Measurements from ENCODE around the gene CYB5R3.
"Not testable (repeated sequence)": the region's sequence is repeated elsewhere in the genome, so short reads cannot be mapped to it uniquely, and the experiment has no call there.

CYB5R3 gene

DNA sequence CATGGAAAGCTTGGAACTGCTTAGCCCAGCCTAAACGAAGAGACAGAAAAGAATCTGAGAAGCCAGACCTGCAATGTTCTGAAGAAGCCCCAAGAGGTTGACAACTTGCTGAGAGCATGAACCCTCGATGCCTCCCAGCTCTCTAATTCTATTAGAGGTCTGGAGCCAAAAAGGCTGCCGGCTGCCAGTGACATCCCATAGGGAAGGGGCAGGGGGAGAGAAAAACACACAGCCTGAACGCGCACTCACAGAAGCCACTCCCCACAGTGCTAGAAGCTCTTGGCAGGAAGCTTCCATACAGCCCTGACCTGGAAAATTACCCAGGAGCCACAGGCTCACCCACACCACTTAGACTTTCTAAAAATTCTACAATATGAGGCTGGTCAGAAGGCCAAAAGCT, 52.9 kb downstream of the CYB5R3 start:
- DNase-seq, result no peak

DNA sequence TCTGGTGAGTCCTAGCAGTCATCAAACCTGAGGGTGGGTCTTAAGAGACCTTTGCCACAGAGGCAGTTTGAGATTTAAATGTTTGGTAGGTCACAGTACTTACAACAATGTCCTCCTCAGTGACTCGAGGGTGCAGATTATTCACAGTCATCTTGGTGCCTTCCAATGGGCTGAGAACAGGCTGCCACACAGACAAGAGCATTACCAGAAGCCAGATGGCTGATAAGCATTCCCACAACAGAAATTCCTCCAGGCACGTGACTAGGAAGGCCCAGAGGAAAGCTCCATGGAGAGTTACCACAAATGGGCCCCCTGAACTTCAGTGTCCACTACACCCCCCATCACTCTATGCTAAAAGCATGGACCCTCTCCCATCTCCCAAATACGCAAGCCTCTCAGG, 53.8 kb downstream of the CYB5R3 start:
- no peak for DNase-seq

DNA sequence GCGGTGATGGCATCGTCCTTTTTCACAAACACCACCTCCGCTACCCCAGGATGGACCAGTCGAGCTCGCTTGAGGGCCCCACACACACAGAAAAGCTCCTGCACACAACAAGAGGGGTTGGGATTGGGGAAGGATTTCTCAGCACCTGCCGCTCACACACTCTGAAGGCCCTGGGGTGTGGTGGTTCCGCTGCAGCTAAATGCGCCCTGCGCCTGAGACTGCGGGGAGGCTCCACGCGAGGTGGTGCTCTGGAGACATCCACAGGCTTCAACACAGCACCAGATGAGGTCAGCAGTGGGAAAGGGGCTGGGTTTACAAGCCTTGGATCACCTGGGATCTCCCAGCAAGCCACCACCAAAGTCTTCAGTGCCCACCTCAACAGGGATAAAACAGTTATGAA, 57.2 kb downstream of the CYB5R3 start:
- no peak for DNase-seq

DNA sequence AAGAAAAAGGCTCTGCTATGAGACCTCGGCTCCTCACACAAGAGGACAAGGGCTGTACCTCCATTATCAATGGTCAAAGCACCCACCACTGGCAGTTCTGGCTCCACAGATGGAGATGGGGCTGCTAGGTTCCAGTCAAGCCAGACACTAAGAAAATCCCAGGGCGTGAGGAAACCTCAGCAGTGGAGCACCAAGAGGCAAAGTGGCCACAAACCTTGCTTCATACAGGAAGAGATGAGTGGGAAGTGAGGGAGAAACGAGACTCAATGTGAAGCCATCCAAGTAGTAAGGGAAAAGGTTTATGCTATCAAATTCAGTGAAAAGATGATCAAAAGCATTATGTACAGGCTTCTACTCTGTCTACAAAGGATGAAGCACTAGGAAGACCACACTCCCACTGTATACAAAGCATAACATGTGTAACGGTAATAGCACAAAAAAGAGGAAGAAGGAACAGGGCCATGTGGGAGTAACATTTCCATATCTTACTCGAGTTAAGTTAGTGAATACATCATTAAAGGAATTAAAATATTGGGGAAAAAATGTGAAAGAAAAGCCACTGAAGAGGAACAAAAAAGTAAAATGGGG, 61.5 kb downstream of the CYB5R3 start:
- DNase-seq, result no peak

DNA sequence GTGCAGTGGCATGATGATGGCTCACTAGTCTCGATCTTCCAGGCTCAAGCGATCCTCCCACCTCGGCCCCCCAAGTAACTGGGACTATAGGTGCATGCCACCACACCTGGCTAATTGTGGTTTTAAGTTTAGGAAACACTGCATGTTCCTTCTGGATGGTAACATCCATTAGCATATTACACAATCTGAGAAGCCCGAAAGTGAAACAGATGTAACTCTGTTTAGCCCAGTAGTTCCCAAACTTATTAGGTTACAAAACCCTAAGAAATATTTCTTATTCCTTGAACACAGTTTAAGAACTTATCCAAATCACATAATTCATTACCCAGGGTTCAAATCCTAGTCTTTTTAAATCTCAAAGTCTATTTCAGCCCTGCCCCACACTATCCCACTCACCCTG, 62.8 kb downstream of the CYB5R3 start:
- no peak for DNase-seq

DNA sequence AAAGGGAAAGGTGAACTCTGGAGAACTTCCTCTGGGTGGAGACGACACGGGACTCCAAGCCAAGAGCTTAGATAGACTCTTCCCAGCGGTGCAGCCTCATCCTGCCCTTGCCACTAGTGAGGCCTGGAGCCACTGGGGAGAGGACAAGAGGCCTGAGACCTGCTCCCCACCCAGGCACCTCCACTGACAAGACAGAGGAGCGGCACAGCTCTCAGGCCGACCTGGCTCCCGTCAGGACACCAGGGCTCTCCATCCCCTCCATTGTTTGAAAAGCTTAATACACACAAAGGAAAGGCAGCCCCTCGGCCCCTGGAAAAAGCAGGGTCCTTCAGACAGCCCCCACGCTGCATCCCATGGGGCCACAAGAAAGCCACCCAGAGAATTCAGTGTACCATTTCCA, 64.1 kb downstream of the CYB5R3 start:
- no peak for DNase-seq

DNA sequence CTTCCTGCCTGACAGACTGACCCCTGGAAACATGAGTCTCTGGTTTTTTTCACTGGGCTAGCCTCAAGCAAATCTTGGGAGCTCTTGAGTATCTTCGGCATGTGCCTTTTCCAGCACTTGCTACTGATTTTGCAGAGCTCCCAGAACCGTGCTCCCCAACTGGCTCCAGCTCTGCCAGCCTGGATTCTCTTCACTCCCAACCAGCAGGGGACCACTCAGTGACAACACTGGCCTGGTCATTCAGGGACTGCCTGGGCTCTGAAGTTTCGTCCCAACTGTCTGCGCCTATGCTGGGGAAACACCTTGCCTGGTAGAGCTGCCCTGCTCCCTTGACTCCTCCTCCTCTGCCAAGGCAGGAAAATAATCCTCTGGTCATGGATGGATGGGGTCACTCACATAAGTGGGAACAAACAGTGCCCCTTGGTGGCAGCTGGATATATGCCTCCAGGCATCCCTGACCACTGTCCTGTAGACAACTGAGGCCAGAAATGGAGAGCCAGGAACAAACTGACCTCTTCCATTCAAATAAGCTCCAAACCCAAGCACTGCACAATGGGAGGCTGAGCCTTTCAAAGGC, 64.7 kb downstream of the CYB5R3 start:
- DNase-seq, result no peak

DNA sequence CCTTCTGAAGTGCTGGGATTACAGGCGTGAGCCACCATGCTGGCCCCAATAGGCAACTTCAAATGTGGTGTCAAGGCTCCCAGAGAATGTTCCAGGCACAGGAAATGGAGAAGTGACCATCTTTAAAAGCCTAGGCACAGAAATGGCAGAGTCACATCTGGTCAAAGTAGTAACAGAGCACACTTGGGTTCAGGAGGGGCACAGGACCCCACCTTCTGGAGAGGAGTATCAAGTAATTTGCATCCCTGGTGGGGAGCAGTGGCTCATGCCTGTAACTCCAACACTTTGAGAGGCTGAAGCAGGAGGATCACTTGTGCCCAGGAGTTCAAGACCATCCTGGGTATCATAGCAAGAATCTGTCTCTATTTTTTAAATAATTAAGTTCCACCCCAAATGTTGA, 66.2 kb downstream of the CYB5R3 start:
- DNase-seq, result no peak

DNA sequence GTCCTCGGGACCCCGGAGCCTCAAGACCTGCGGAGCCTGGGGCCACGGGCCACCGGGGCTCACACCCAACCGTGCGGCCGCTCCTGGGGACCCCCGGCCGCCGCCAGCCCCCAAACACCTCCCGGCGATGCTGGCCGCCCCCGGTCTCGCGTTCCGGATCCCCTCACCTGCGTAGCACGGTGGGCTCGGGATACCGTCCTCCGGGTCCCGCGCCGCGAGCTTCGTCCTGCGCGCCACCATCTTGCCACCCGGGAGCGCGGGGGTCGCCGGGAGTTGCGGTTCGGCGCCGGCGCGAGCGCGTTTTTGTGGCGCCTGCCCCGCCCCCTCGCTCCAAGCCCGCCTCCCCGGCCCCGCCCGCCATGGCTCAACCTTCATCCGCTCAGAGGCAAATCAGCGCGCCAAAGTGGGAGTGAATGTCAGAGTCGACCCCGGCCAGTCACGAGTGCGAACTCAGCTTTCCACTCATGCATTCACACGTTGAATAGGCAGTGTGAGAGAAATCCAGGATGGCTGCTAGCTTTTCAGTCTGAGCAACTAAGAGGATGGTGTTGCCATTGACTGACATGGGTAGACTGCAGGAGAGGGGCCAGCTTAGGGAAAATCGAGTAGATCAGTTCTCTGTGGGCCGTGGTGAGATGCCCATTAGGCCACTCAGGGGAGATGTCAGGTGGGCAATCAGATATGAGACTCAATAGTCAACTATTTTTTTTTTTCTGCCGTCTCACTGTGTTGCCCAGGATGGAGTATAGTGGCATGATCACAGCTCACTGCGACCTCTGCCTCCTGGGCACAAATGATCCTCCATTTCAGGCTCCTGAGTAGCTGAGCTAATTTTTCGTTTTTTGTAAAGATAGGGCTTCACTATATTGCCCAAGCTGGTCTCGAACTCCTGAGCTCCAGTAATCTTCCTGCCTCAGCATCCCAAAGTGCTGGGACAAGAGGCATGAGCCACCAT, 67.2 kb downstream of the CYB5R3 start:
- DNase-seq, result peak; percentile 13

DNA sequence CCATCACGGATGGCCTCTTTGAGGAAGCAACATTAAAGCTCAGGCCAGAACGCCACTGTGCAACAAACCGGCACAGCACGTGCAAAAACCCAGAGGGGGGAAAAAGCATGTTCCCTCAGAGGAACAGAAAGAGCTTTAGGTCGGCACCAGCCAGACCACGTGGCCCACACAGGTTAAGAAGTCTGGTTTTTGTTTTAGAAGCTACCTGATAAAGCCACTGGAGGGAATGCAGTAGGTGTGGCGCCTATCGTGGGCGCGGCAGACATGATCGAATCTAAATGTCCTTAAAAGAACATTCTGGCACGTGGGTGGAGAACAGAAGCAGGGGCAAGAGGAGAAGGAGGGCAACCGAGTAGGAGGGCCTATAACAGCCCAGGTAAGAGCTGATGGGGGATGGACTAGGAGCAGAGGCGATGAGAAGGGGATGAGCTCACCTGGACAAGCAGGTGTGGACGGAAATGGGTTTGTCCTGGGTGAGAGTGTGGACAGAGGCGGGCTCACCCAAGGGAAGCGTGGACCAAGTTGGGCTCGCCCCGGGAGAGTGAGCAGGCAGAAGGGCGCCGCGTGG, 67.9 kb downstream of the CYB5R3 start:
- DNase-seq, result not testable (repeated sequence)

DNA sequence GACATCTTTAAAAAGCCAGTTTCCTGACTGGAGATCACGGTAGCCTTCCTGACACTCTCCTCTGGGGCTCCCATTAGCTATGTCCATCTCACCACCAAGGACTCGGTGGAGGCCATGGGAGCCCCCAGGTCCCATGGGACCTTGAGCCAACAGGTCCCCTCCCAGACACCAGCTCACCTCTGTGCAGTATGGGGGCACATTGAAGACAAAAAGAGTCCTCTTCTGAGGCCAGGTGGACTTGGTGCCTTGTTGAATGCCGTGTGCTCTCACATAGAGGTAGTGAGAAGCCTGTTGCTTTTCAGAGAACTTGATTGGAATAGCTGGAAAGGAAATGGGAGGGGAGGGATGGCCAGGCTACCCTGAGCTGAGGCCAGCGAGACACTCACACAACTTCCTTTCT, 69.2 kb downstream of the CYB5R3 start:
- DNase-seq, result not testable (repeated sequence)

DNA sequence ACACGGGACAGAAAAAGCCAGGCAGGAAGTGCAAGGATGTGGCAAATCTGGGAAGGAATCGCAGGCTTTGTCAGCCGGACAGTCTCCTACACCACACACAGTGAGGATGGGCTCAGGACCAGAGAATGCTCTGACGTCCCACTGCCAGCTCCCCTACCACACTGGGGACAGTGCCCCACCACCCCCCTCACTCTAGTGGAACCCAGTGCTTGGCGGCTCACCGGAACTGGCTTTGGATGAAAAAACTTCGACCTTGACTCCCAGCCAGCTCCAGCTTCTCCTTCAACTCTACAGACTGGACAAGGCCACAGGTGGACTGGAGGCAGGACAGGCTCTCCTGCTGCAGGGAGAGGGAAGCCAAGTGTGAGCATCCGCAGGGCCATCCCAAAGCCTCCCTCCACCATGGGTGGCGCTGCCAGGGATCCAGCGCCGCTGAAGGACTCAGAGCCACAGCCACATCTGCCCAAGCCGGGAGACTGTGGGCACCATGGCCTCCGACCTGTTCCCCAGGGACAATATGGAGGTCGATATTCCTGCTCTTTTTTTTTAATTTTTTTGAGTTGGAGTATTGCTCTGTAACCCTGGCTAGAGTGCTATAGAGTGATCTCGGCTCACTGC, 71.5 kb downstream of the CYB5R3 start:
- no peak for DNase-seq

DNA sequence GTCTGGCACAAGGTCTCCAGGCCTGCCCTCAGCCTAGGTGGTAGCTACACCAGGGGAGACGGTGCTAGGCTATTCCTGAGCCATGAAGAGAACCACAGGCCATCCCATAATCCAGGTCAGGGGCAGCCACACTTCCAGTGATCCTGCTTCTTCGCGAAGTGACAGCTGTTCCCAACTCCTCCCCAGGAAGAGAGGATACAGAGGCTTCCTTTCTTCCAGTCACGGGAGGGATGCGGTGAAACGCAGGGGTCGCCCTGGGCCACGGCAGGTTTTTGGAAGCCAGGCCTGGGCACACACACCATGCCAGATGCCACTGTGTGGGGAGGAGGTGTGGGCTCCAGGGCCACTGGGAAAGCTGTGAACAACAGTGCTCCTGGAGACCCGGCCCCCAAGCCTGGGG, 72.1 kb downstream of the CYB5R3 start:
- DNase-seq, result not testable (repeated sequence)

DNA sequence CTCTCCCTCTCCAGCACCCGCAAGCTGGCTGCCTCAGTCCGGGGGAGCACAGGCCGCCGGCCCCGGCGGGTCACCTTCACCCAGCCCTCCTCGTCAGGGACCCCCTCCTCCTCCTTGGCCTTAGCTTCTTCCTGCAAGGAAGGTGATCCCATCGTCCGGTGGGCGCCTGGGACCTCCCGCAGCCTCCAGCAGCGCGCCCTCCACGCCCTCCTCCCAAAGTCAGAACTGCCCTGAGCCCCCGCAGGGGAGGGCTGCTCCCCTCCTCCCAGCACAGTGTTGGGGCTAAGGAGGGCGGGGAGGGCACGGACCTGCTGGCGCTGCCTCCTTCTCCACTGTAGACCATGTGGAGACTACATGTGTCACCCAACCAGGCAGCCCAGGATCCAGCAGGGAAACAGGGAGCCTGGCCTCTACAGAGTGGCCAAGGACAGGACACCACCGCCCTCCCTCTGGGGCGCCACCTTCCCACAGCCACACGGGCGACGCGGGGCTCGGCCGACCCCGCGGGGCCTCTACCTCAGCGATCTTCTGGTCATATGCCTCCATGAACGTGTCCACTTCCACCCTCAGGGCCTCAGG, 73.1 kb downstream of the CYB5R3 start:
- DNase-seq, result not testable (repeated sequence)

DNA sequence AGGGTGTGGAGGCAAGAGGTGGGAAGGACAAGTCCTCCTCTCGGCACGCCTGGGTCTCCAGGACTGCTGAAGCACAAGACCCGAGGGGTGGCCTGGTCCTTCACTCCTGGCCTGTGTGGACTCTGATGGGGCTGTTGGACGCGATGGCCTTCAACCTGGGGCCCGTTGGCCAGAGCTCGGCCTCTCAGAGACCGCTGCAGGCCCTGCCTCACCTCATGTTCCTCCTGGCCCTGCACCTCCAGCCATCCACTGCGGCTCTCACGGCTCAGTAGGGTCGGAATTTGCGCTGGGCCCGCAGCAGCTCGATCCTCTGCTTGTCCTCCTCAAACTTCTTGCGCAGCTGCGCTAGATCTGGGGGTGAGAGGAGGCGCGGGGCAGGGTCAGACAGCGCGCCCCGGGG, 74.7 kb downstream of the CYB5R3 start:
- not testable (repeated sequence) for DNase-seq

DNA sequence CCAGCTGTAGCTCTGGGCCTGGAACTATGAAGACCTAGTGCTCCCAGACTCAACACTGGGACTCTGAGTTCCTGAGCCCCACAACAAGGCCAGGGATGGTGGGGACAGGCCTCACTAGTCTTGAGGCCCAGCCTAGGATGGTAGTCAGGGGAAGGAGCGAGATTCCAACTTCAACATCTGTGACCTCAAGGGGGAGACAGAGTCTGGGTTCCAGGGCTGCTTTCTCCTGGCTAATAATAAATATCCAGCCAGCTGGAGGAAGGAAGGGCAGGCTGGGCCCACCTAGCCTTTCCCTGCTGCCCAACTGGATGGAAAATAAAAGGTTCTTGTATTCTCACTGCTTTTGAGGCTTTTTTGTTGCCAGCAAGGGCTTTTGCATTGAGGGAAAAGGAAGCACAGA, 75.1 kb downstream of the CYB5R3 start:
- not testable (repeated sequence) for DNase-seq

DNA sequence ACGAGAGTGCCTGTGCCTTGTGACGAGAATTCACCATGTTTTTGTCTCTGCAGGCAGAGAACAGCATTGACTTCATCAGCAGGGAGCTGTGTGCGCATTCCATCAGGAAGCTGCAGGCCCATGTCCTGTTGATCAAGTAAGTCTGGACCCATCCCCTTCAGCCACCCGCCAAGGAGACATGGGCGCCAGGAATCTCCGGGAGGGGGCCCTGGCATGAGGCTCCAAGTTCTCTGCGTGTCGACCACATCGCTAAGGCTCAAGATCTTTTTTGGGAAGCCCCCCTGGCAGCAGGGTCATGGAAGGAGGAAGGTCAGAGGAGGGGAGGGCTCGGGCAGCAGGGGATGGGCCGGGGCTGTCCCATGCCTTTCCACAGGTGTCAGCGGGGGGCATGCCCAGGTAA, 78.1 kb downstream of the CYB5R3 start:
- DNase-seq, result not testable (repeated sequence)

DNA sequence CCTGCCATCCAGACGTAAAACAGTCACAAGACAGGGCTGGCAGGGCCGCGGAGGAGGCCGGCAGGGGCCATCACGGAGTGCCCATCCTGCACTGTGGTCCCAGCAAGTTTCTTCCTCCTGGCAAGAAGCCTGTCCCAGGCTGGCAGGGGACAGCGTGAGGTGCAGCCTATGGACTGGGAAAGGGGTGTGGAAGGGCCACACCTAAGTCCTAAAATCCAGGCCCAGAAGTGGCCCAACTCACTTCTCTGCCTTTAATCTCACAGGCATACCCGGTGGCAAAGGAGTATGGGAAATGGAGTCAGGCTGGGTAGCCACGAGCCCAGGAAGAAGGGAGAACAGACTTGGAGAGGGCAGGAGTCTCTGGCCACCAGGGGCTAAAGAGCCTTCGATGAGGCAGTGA, 78.6 kb downstream of the CYB5R3 start:
- DNase-seq, result not testable (repeated sequence)

DNA sequence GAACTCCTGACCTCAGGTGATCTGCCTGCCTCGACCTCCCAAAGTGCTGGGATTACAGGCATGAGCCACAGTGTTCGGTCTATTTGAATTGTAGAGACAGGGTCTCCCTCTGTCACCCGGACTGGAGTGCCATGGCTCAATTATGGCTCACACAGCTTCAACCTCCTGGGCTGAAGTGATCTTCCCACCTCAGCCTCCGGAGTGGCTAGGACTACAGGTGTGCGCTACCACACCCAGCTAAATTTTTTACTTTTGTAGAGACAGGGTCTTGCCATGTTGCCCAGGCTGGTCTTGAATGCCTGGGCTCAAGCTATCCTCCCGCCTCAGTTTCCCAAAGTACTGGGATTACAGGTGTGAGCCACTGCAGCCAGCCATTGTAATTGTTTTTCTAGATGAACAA, 81.2 kb downstream of the CYB5R3 start:
- DNase-seq, result not testable (repeated sequence)
